GM12864 (cell line): Measurements from ENCODE around the gene SIRPA.

Experiments used
- DNase-seq: peaks from one replicate; pipeline ENCODE4 v3.0.0-alpha.2; 2011; ENCODE audit warnings: low read depth
- H3K4me3 ChIP-seq: 2 replicates; pipeline ENCODE4 v1.5.1; 2011; ENCODE audit warnings: mild to moderate bottlenecking, low read depth, low read length, control low read depth
- CTCF ChIP-seq: IDR thresholded peaks from 2 replicates; pipeline ENCODE4 v1.5.1; 2011; ENCODE audit warnings: low read depth, mild to moderate bottlenecking, moderate library complexity, low read length, control low read depth, inconsistent platforms; ENCODE audit errors: missing control alignments

SIRPA gene

DNA sequence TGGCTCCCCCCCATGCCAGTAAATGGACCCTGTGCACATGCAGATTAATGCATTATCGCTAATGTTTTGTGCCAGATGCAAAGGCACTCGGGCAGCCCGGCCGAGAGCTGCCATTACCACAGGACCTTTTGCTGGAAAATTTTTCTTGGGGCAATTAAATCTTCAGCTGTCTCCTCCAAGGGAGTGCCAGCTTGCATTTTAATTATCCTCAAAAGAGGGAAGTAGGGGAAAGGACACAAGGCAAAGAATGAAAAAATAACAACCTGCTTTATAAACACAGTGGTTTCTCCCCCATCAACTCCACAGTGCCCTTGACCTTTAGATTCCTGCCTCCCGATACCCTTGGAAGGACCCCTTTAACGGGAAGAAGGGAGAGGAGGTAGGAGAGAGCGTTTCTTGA, 50.5 kb downstream of the SIRPA start:
- DNase-seq, result no peak
- H3K4me3 ChIP-seq, result no peak overlapping the region
- TF ChIP-seq CTCF, result no peak

GRCh38 chr20:1946442-1946761, 51.2 kb downstream of the SIRPA start:
- DNase-seq, result no peak
- TF ChIP-seq CTCF, result no peak

DNA sequence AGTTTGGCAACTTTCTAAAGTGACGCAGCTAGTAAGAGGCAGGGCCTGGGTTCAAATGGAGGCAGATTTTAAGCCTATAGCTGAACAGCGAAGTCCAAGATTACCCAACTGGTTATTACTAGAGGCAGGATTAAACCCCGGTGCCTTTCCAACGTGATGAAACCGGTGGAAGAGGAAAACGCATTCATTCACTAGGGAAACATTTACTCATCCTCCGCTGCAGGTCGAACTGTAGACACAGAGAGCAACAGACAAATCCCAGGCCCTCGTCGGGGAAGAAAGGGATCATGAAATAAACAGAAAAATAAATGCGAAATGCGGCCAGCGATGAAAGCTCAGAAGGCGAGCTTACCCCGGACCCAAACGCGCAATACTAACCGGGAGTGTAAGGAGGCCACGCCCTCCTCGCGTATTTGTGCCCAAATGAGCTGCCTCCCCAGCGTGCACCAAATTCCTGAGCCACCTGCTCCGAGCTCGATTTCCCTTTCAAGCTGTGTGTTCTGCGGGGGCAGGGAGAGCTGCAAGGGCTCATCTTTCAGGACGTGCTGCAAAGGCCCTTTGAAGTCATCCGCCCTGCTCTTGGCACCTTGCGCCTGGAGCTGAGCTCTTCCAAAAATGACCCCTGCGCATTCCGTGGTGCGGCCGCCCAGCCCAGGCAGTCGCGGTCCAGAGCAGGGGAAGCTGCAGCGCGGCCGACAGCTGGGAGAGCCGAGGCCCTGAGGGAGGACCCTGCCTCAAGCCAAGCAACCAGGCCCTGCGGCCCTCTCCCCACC, 51.7 kb downstream of the SIRPA start:
- H3K4me3 ChIP-seq, result no peak overlapping the region
- no peak for TF ChIP-seq CTCF
- no peak for DNase-seq

More at GRCh38 chr20:1946442-1946761, 51.2 kb downstream of the SIRPA start:
- H3K4me3 ChIP-seq, result no peak overlapping the region

- no peak for TF ChIP-seq CTCF
- no peak for DNase-seq
- H3K4me3 ChIP-seq, result no peak overlapping the region
Observed at GRCh38 chr20:1947535-1947846, 52.3 kb downstream of the SIRPA start.

GRCh38 chr20:1949347-1950100, 54.3 kb downstream of the SIRPA start:
- no peak for DNase-seq
- H3K4me3 ChIP-seq, result no peak overlapping the region
- no peak for TF ChIP-seq CTCF

GRCh38 chr20:1950836-1951235, 55.6 kb downstream of the SIRPA start:
- DNase-seq, result no peak
- no peak for TF ChIP-seq CTCF
- H3K4me3 ChIP-seq, result no peak overlapping the region
